Measurements from ENCODE around the gene ZBTB7C. TPM values are rescaled to one million over a fixed set of nuclear protein-coding genes. Genes with fewer than 3 reads are reported as not detected.
A peak's percentile ranks its signal among the peaks of the same experiment; 100 is the strongest.

Gene ZBTB7C
- total and polyA plus RNA-seq, 4 donors = 0.19 to 1.1 (median 0.45) TPM

- TF ChIP-seq RXRA (IDR thresholded peaks at IDR 0.05) (no peak), YY1 (IDR thresholded peaks at IDR 0.05) (no peak), HNF4G (IDR thresholded peaks at IDR 0.05) (no peak), HNF4A (conservative IDR thresholded peaks at IDR 0.05) (peak in 1 of 2 donors; percentile 9), CTCF (IDR thresholded peaks at IDR 0.05; ENCODE audit: low read depth, low read length, missing input control) (no peak)
Observed at GRCh38 chr18:48002933-48003365, 406.2 kb downstream of the ZBTB7C start (continued).

- DNase-seq (ENCODE audit: low spot score) = no peak
- 87% methylated on average over 4 of the region's 4 CpGs for WGBS
- Histone ChIP-seq H3K4me1 (ENCODE audit: control insufficient read depth in 4 of 4, insufficient read depth in 4 of 4, low read length in 3 of 4) (no peaks in the 10 kb centered on the region), H3K9ac (ENCODE audit: low read depth in 1 of 2, low read length in 2 of 2) (no peak overlapping the region), H3K4me3 (ENCODE audit: low read depth in 1 of 3, low read length in 3 of 3) (no peak overlapping the region), H3K27me3 (ENCODE audit: control insufficient read depth in 4 of 4, insufficient read depth in 4 of 4, low read length in 3 of 4) (no peaks in the 10 kb centered on the region), H3K9me3 (ENCODE audit: control insufficient read depth in 4 of 4, low read length in 3 of 4) (peaks cover 0 to 5% (median 3%) of the 10 kb centered on the region in 4 donors), H3K27ac (ENCODE audit: low read depth in 1 of 2, low read length in 2 of 2) (no peak overlapping the region), H3K36me3 (ENCODE audit: control insufficient read depth in 4 of 4, insufficient read depth in 3 of 4, low read depth in 1 of 4, low read length in 3 of 4) (no peaks in the 10 kb centered on the region)
- TF ChIP-seq HNF4A (conservative IDR thresholded peaks at IDR 0.05) = no peak
- TF ChIP-seq RXRA (IDR thresholded peaks at IDR 0.05) = no peak
- TF ChIP-seq SP1 (IDR thresholded peaks at IDR 0.05) = no peak
- TF ChIP-seq FOXA2 (IDR thresholded peaks at IDR 0.05) = no peak
- no peak for TF ChIP-seq CTCF (IDR thresholded peaks at IDR 0.05; ENCODE audit: low read depth, low read length, missing input control)
- no peak for TF ChIP-seq REST (IDR thresholded peaks at IDR 0.05)
- no peak for TF ChIP-seq TAF1 (conservative IDR thresholded peaks at IDR 0.05)
- no peak for TF ChIP-seq ATF3 (IDR thresholded peaks at IDR 0.05)
- no peak for TF ChIP-seq MAX (IDR thresholded peaks at IDR 0.05)
- no peak for TF ChIP-seq NR2F2 (IDR thresholded peaks at IDR 0.05)
- no peak for TF ChIP-seq ZBTB33 (IDR thresholded peaks at IDR 0.05)
- no peak for TF ChIP-seq EGR1 (IDR thresholded peaks at IDR 0.05; ENCODE audit: low read depth in 2 of 2)
- TF ChIP-seq HNF4G (IDR thresholded peaks at IDR 0.05) = no peak
- TF ChIP-seq RAD21 (IDR thresholded peaks at IDR 0.05) = no peak
- TF ChIP-seq GABPA (IDR thresholded peaks at IDR 0.05 in 1 of 2, conservative IDR thresholded peaks at IDR 0.05 in 1 of 2) = no peak
- no peak for TF ChIP-seq JUND (IDR thresholded peaks at IDR 0.05)
- TF ChIP-seq YY1 (IDR thresholded peaks at IDR 0.05) = no peak
- TF ChIP-seq FOXA1 (IDR thresholded peaks at IDR 0.05) = no peak
Observed at GRCh38 chr18:48000701-48001100, 408.5 kb downstream of the ZBTB7C start.

Measured in liver (tissue), 9 donors.